Measurements from ENCODE around the gene REPS1. TPM values are rescaled to one million over a fixed set of nuclear protein-coding genes. Genes with fewer than 3 reads are reported as not detected.

The REPS1 gene
- total and polyA plus RNA-seq, 2 of the 13 experiments (the other 11 are each of a cell fraction or from before 2014, with no cell fraction given) = 36.4 to 38.3 TPM

- TF ChIP-seq, protein P1, sequence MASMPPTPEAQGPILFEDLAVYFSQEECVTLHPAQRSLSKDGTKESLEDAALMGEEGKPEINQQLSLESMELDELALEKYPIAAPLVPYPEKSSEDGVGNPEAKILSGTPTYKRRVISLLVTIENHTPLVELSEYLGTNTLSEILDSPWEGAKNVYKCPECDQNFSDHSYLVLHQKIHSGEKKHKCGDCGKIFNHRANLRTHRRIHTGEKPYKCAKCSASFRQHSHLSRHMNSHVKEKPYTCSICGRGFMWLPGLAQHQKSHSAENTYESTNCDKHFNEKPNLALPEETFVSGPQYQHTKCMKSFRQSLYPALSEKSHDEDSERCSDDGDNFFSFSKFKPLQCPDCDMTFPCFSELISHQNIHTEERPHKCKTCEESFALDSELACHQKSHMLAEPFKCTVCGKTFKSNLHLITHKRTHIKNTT (CRISPR knock-in tag; IDR thresholded peaks at IDR 0.05) = no peak
- TF ChIP-seq AGO1 (IDR thresholded peaks at IDR 0.05; ENCODE audit: low read depth, low read length, poor library complexity, severe bottlenecking) (peak; percentile 29), EP300 (IDR thresholded peaks at IDR 0.05; ENCODE audit: low read depth in 2 of 2, low read length in 2 of 2) (no peak), EP300 (CRISPR knock-in tag; IDR thresholded peaks at IDR 0.05; ENCODE audit: borderline replicate concordance) (no peak), ZNF644 (CRISPR knock-in tag; IDR thresholded peaks at IDR 0.05; ENCODE audit: low read depth) (no peak), ELF1 (CRISPR knock-in tag; IDR thresholded peaks at IDR 0.05) (no peak), ETS1 (CRISPR knock-in tag; IDR thresholded peaks at IDR 0.05) (no peak), TEF (CRISPR knock-in tag; IDR thresholded peaks at IDR 0.05) (0 out of 2 replicates have a peak, but pooled peaks have one; percentile 27), YEATS4 (CRISPR knock-in tag; IDR thresholded peaks at IDR 0.05; ENCODE audit: borderline replicate concordance) (no peak), ZNF776 (CRISPR knock-in tag; IDR thresholded peaks at IDR 0.05) (no peak), HOXA3 (CRISPR knock-in tag; IDR thresholded peaks at IDR 0.05) (no peak), ARID2 (CRISPR knock-in tag; IDR thresholded peaks at IDR 0.05; ENCODE audit: borderline replicate concordance) (peak; percentile 60; the same call in 1 of the 2 replicates), TAF1 (CRISPR knock-in tag; IDR thresholded peaks at IDR 0.05) (peak; percentile 17; the same call in 1 of the 2 replicates), DNMT1 (CRISPR knock-in tag; IDR thresholded peaks at IDR 0.05) (no peak), ZNF619 (CRISPR knock-in tag; IDR thresholded peaks at IDR 0.05) (no peak), ZNF792 (CRISPR knock-in tag; IDR thresholded peaks at IDR 0.05) (0 out of 2 replicates have a peak, but pooled peaks have one; percentile 11), NFIB (CRISPR knock-in tag; IDR thresholded peaks at IDR 0.05; ENCODE audit: borderline replicate concordance) (no peak), BRCA1 (CRISPR knock-in tag; IDR thresholded peaks at IDR 0.05) (no peak), GZF1 (CRISPR knock-in tag; IDR thresholded peaks at IDR 0.05) (0 out of 2 replicates have a peak, but pooled peaks have one; percentile 17), TBL1XR1 (IDR thresholded peaks at IDR 0.05; ENCODE audit: borderline replicate concordance, low read length, partially characterized antibody) (no peak), CENPX (CRISPR knock-in tag; IDR thresholded peaks at IDR 0.05) (no peak), PPARG (CRISPR knock-in tag; conservative IDR thresholded peaks at IDR 0.05) (no peak), TSC22D2 (CRISPR knock-in tag; IDR thresholded peaks at IDR 0.05; ENCODE audit: borderline replicate concordance) (no peak), ZNF563 (CRISPR knock-in tag; IDR thresholded peaks at IDR 0.05) (no peak), ZSCAN12 (CRISPR knock-in tag; IDR thresholded peaks at IDR 0.05) (no peak), LBX2 (CRISPR knock-in tag; IDR thresholded peaks at IDR 0.05; ENCODE audit: borderline replicate concordance) (peak; percentile 81; the same call in 1 of the 2 replicates), ZNF510 (CRISPR knock-in tag; IDR thresholded peaks at IDR 0.05; ENCODE audit: low read depth) (no peak)
- TF ChIP-seq, protein P2, sequence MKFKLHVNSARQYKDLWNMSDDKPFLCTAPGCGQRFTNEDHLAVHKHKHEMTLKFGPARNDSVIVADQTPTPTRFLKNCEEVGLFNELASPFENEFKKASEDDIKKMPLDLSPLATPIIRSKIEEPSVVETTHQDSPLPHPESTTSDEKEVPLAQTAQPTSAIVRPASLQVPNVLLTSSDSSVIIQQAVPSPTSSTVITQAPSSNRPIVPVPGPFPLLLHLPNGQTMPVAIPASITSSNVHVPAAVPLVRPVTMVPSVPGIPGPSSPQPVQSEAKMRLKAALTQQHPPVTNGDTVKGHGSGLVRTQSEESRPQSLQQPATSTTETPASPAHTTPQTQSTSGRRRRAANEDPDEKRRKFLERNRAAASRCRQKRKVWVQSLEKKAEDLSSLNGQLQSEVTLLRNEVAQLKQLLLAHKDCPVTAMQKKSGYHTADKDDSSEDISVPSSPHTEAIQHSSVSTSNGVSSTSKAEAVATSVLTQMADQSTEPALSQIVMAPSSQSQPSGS (CRISPR knock-in tag; IDR thresholded peaks at IDR 0.05) = no peak
Observed at GRCh38 chr6:138987080-138987642, 892 bp downstream of the REPS1 start (continued).
